BJ (cell line): Measurements from ENCODE around the gene GSE1. TPM values are rescaled to one million over a fixed set of nuclear protein-coding genes. Genes with fewer than 3 reads are reported as not detected.
"Not testable (repeated sequence)": the region's sequence is repeated elsewhere in the genome, so short reads cannot be mapped to it uniquely, and the experiment has no call there.

Experiments
- CTCF ChIA-PET: fragments of 350-600 bp; formaldehyde crosslinking; extraction: SDS; loops from one replicate; lab custom pipeline; 2021; ENCODE audit warnings: antibody characterized with exemption, inconsistent platforms; lab: Yijun Ruan, JAX
- POLR2A ChIA-PET: fragments of 300-600 bp; sonication (Branson Sonifier 250); formaldehyde crosslinking; extraction: SDS; loops from one replicate; lab custom pipeline; 2021; ENCODE audit warnings: antibody characterized with exemption; lab: Charles Lee
- DNase-seq: peaks from one replicate; pipeline ENCODE4 v3.0.0-alpha.2; 2011; ENCODE audit warnings: low read depth
- H3K27me3 ChIP-seq: 2 replicates; pipeline ENCODE4 v1.6.0; 2011; ENCODE audit warnings: low read length; ENCODE audit not compliant: control insufficient read depth, insufficient read depth
- H3K36me3 ChIP-seq: 2 replicates; pipeline ENCODE4 v1.5.1; 2011; ENCODE audit warnings: low read length; ENCODE audit not compliant: control insufficient read depth, insufficient read depth
- H3K4me3 ChIP-seq: 2 replicates; pipeline ENCODE4 v1.5.1; 2011; ENCODE audit warnings: low read depth, mild to moderate bottlenecking, control low read depth, low read length
- CTCF ChIP-seq: IDR thresholded peaks from 2 replicates; pipeline ENCODE4 v1.5.1; 2011; ENCODE audit warnings: low read depth, mild to moderate bottlenecking, control low read depth, inconsistent platforms, low read length, moderate library complexity; ENCODE audit not compliant: insufficient read depth
- polyA plus RNA-seq: library from polyadenylated mRNA; depleted of rRNA; stranded (reverse); fragments of >200 nt; gene quantifications from 2 replicates; pipeline ENCODE4 v1.2.3, GENCODE V29; 2011

GSE1 gene
- polyA plus RNA-seq, 1 experiment, result 16.2 TPM

GRCh38 chr16:85591381-85591780 is 21.7 kb upstream of the GSE1 start:
- POLR2A ChIA-PET, result no interaction called here
- DNase-seq, result no peak
- Histone ChIP-seq H3K4me3 (no peak overlapping the region), H3K27me3 (no peaks in the 10 kb centered on the region), H3K36me3 (peaks cover 2% of the 10 kb centered on the region)
- CTCF ChIA-PET, result no interaction called here
- no peak for TF ChIP-seq CTCF

- POLR2A ChIA-PET, result interaction anchor here (0.6 kb wide), 1 partner anchor 64 kb away, joined by 3 read pairs; no protein-coding TSS in a partner anchor
Measured at GRCh38 chr16:85592277-85592676, 20.8 kb upstream of the GSE1 start.

DNA sequence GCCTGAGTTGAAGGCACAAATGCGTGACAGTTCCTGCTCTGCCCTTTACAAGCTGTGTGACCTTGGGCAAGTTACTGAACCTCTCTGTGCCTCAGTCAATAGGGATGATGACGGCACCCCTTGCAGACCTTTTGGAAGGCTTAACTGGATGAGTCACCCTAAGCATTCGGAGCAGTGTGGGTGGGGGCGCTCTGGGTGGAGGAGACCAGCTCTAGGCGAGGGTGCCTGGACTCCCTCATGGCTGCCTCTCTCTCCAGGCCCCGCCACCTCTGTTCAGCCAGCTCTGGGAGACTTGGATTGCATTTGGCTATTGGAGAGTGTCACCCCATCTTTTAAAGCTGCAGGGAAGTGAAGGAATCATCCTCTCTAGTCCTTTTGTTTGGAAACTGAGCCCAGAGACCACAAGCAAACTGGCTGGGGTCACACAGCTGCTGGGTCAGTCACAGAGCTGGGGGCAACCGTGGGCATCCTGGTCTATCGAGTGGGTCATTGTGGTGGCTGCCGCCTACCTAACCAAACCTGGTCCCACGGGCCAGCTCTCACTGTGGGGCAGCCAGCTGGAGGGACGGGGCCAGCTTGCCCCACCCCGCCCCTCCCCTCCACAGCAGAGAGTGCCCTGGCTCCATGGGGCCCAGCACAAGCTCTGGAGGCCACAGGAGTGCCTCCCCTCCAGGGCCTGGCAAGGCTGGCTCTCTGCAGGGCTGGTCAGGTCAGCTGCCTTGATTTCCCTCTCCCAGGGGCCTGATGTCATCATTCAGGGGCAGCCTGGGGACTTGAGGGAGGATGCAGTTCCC is 20.2 kb upstream of the GSE1 start:
- ChIA-PET CTCF (interaction anchor here (0.6 to 1.8 kb wide), 4 partner anchors 17 to 318 kb away, joined by 3 to 5 read pairs (median 3); no protein-coding TSS in a partner anchor), POLR2A (no interaction called here)
- Histone ChIP-seq H3K27me3 (no peaks in the 10 kb centered on the region), H3K36me3 (peaks cover 2% of the 10 kb centered on the region), H3K4me3 (no peak overlapping the region)
- DNase-seq, result no peak
- no peak for TF ChIP-seq CTCF

More at GRCh38 chr16:85592277-85592676, 20.8 kb upstream of the GSE1 start:
- DNase-seq, H3K36me3 ChIP-seq, H3K27me3 ChIP-seq, H3K4me3 ChIP-seq: not testable (repeated sequence)
- CTCF ChIA-PET, result interaction anchor here (1.0 to 1.8 kb wide), 2 partner anchors 17 to 24 kb away, joined by 3 to 5 read pairs; no protein-coding TSS in a partner anchor

DNA sequence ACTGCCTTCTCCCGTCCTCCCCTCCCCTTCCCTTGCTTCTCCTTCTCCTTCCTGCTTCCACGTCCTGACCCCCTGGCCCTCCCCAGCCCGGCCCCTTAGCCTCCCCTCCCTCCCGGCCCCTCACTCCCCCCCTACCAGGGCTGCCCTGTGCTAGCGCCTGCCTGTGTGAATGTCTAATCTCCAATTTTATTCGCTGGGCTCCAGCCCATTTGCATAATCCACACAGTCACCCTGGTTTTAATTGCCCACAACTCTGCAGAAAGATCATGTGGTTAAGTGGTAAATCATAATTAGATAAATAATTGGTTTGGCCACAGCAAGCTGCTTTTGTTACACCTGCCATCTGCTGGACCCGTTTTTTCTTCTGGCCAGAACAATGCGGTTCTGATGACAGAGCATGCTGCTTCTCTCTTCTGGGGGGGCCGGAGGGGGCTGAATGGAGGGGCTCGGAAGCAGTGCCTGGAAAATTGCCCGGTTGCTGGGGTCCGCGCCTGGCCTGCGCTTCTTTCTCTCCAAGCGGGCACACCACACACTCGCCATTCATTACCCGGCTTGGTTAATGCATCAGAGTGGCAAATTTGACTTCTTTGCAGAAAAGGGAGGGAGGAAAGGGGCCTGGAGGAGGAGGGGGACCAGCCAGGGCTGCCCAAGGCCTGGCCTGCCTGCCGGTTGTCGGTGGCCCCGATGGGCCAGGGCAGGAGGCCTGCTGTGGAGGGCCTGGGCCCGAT is 19.5 kb upstream of the GSE1 start:
- no peak for DNase-seq
- ChIA-PET CTCF (interaction anchor here (0.6 to 1.8 kb wide), 5 partner anchors 16 to 319 kb away, joined by 3 to 5 read pairs (median 3); no protein-coding TSS in a partner anchor), POLR2A (no interaction called here)
- TF ChIP-seq CTCF, result no peak
- H3K36me3 ChIP-seq, result peaks cover 2% of the 10 kb centered on the region
- no peaks in the 10 kb centered on the region for H3K27me3 ChIP-seq
- H3K4me3 ChIP-seq, result no peak overlapping the region

DNA sequence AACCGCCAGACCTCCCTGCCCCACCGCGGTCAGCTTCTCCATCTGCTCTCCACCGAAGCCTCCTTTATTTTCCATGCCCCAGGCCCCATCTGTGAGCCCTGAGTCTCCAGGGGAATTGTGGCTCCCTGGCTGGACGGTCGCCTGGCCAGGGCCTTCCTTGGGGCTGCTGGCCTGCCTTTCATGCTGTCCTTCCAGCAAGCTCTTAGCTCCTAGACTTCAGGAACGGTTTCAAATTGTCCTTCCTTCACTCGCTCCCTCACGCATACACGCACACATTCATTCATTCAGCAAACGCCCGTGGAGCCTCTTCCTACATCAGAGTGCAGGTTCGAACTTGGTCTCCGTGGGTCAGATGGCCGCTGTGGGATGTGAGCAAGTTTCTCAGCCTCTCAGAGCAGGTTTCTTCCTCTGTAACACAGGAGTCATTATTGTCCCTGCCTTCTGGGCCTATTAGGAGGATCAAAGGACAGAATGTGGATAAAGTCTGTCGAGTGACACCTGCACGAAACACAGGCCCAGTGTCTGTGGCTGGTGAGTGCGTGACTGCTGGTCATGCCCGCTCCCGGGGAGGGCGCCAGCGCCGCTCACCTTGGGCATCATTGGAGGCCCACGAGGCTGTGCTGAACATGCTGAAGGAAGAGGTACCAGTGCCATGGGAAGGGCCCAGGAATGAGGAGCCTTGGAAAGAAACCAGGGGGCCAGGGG is 18.7 kb upstream of the GSE1 start:
- ChIA-PET CTCF (interaction anchor here (0.6 kb wide), 1 partner anchor 174 kb away, joined by 3 read pairs; no protein-coding TSS in a partner anchor), POLR2A (no interaction called here)
- no peak for TF ChIP-seq CTCF
- DNase-seq, result no peak
- Histone ChIP-seq H3K27me3 (no peaks in the 10 kb centered on the region), H3K36me3 (peaks cover 2% of the 10 kb centered on the region), H3K4me3 (no peak overlapping the region)
